ENCODE data around the gene ACTG1.

The ACTG1 gene

GRCh38 chr17:81512562-81513371, at the start of gene ACTG1:
Gene ACTG1 (minus strand): TSS chr17:81512799. CDS start chr17:81512354, 445 bp downstream.
- in situ Hi-C loops (cut with MboI; ENCODE audit: low pct_unique_long_range_greater_than_20kb, low sequenced_read_pairs): no loop called here
- peak; percentile 91 for DNase-seq

- no peak for DNase-seq
- in situ Hi-C loops (cut with MboI; ENCODE audit: low pct_unique_long_range_greater_than_20kb, low sequenced_read_pairs): no loop called here
Measured at GRCh38 chr17:81561494-81561885, 48.9 kb upstream of the ACTG1 start.

GRCh38 chr17:81558941-81559806, 46.6 kb upstream of the ACTG1 start:
- in situ Hi-C loops (cut with MboI; ENCODE audit: low pct_unique_long_range_greater_than_20kb, low sequenced_read_pairs): no loop called here
- DNase-seq: no peak

- no peak for DNase-seq
- in situ Hi-C loops (cut with MboI; ENCODE audit: low pct_unique_long_range_greater_than_20kb, low sequenced_read_pairs): no loop called here
Measured at GRCh38 chr17:81558115-81558468, 45.5 kb upstream of the ACTG1 start.

- DNase-seq: no peak
- in situ Hi-C loops (cut with MboI; ENCODE audit: low pct_unique_long_range_greater_than_20kb, low sequenced_read_pairs): no loop called here
Measured at GRCh38 chr17:81557276-81558114, 44.9 kb upstream of the ACTG1 start.

GRCh38 chr17:81556863-81557262, 44.3 kb upstream of the ACTG1 start:
- in situ Hi-C loops (cut with MboI; ENCODE audit: low pct_unique_long_range_greater_than_20kb, low sequenced_read_pairs): no loop called here
- DNase-seq: no peak

- DNase-seq: no peak
- in situ Hi-C loops (cut with MboI; ENCODE audit: low pct_unique_long_range_greater_than_20kb, low sequenced_read_pairs): no loop called here
Measured at GRCh38 chr17:81556175-81556691, 43.6 kb upstream of the ACTG1 start.

- in situ Hi-C loops (cut with MboI; ENCODE audit: low pct_unique_long_range_greater_than_20kb, low sequenced_read_pairs): no loop called here
- DNase-seq: peak; percentile 51
Measured at GRCh38 chr17:81553616-81554181, 41.1 kb upstream of the ACTG1 start.

GRCh38 chr17:81553018-81553615, 40.5 kb upstream of the ACTG1 start:
- peak; percentile 93 for DNase-seq
- in situ Hi-C loops (cut with MboI; ENCODE audit: low pct_unique_long_range_greater_than_20kb, low sequenced_read_pairs): no loop called here

- in situ Hi-C loops (cut with MboI; ENCODE audit: low pct_unique_long_range_greater_than_20kb, low sequenced_read_pairs): no loop called here
- DNase-seq: peak; percentile 86
Measured at GRCh38 chr17:81552244-81553017, 39.8 kb upstream of the ACTG1 start, which contains the start of gene FAAP100. Gene FAAP100 (minus strand): TSS chr17:81552353. CDS start chr17:81552330, 23 bp downstream.

GRCh38 chr17:81551458-81552243, 39.1 kb upstream of the ACTG1 start:
- in situ Hi-C loops (cut with MboI; ENCODE audit: low pct_unique_long_range_greater_than_20kb, low sequenced_read_pairs): no loop called here
- DNase-seq: no peak

GRCh38 chr17:81550830-81551457, 38.3 kb upstream of the ACTG1 start:
- in situ Hi-C loops (cut with MboI; ENCODE audit: low pct_unique_long_range_greater_than_20kb, low sequenced_read_pairs): no loop called here
- DNase-seq: no peak

GRCh38 chr17:81550285-81550684, 37.7 kb upstream of the ACTG1 start:
- in situ Hi-C loops (cut with MboI; ENCODE audit: low pct_unique_long_range_greater_than_20kb, low sequenced_read_pairs): no loop called here

GRCh38 chr17:81549826-81550225, 37.2 kb upstream of the ACTG1 start:
- in situ Hi-C loops (cut with MboI; ENCODE audit: low pct_unique_long_range_greater_than_20kb, low sequenced_read_pairs): no loop called here
- DNase-seq: no peak

More at GRCh38 chr17:81550285-81550684, 37.7 kb upstream of the ACTG1 start:
- DNase-seq: no peak

- in situ Hi-C loops (cut with MboI; ENCODE audit: low pct_unique_long_range_greater_than_20kb, low sequenced_read_pairs): no loop called here
- DNase-seq: no peak
Measured at GRCh38 chr17:81549031-81549557, 36.5 kb upstream of the ACTG1 start.

- no peak for DNase-seq
- in situ Hi-C loops (cut with MboI; ENCODE audit: low pct_unique_long_range_greater_than_20kb, low sequenced_read_pairs): no loop called here
Measured at GRCh38 chr17:81547614-81547982, 35.0 kb upstream of the ACTG1 start.
